ENCODE results near the gene OR6N1.

The OR6N1 gene, protein sequence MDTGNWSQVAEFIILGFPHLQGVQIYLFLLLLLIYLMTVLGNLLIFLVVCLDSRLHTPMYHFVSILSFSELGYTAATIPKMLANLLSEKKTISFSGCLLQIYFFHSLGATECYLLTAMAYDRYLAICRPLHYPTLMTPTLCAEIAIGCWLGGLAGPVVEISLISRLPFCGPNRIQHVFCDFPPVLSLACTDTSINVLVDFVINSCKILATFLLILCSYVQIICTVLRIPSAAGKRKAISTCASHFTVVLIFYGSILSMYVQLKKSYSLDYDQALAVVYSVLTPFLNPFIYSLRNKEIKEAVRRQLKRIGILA

DNA sequence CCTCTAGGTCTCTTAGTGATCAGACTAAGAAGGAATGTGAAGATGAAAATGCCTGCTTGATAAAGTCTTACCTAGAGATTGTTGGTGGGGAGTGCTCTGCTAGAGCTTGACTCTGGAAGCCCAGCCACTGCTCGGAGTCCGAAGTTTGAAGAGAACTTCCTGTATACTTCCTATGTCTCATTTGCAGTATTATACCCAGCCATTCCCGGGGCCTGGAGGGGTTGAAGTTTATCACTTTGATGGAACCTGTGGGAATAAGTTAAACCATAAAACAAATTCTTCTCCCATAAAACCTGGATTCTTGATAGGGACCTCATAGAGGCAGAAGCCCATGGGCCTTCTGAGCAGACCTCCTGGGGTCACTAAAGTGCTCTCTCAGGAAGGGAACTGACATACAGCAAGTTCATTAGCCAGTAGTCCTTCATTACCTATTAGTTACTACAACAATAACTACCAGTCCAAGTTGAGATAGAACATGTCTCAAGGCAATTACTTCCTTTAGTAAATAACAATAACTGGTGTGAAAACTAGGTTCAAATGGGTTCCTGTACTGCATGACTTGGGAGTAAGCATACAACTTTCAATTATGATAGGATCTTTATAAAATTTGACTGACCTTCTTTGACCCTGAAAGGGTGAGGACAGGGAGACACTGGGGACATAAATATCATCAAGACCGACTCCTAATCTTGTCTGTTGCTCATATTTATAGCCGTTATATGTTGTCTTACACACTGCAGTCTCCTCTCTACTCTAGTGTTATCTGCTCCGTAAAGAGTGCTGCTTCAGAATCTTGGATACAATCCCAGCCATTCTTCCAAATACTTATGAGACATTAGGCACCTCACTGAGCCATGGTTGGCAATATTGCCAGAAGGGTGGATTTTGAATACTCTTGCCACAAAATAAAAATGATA is at the start of gene OR6N1:
Gene OR6N1 (minus strand): TSS at position 246 of the 917 bp plus-strand sequence. CDS start 5,513 bp downstream, outside the sequence.
- DNase-seq = no peak

DNA sequence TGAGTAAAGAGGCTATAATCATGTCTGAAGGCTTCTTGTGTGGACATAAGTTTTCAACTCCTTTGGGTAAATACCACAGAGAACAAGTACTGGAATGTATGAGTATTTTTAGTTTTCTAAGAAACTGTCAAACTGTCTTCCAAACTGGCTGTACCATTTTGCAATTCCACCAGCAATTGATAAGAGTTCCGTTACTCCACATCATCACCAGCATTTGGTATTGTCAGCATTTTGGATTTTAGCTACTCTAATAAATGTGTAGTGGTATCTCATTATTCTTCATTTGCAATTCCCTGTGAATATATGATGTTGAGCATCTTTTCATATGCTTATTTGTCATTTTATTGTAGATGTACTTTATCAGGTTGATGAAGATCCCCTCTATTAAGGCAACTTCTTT is 49.7 kb upstream of the OR6N1 start:
- DNase-seq = no peak

- DNase-seq = no peak
Measured at GRCh38 chr1:158819461-158820443, 47.8 kb upstream of the OR6N1 start.

DNA sequence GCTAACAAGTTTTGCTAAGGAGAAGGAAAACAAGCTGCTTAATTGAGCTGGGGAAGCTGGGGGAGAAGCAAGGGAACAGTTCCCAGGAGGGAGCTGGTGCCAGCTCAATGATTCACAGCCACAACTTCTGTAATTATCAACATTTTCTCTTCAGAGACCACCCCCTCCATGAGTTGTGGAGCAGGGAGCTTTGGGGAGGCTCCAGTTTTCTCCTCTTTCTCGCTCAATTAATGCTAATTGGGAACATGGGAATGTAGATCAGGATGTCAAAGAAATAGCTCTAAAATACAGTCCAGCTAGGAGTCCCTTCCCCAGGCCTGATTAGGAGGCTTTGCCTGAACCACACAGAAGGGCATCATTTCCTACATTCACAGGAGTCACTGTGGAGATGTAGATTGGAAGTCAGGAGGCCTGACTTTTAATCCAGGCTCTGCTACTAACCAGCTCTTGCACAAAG is 47.0 kb upstream of the OR6N1 start:
- DNase-seq = no peak

GRCh38 chr1:158818560-158818959 is 46.6 kb upstream of the OR6N1 start:
- DNase-seq = no peak

- DNase-seq = no peak
Measured at GRCh38 chr1:158814970-158815369, 43.0 kb upstream of the OR6N1 start.

- DNase-seq = no peak
Measured at GRCh38 chr1:158813164-158813563, 41.2 kb upstream of the OR6N1 start.

GRCh38 chr1:158812336-158812735 is 40.3 kb upstream of the OR6N1 start:
- no peak for DNase-seq

- no peak for DNase-seq
Measured at GRCh38 chr1:158810311-158810710, 38.3 kb upstream of the OR6N1 start.

GRCh38 chr1:158809862-158810261 is 37.9 kb upstream of the OR6N1 start:
- DNase-seq = no peak

DNA sequence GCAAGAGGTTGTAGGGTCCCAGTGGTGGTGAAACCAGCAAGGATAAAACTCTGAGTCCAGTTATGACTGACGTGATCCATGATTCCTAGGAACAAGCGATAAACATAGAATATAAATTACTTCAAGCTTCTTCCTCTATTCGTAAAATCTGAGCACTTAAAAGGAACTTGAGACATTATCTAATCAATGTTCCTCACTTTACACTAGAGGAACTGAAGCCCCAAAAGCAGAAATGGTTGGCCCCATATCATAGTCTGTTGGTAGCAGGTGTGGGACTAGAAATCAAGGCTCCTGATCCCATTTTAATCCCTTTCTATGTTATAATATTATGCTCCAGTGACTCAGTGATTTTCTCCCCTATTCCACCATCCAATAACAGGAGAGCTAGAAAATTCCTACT is 37.3 kb upstream of the OR6N1 start:
- no peak for DNase-seq

DNA sequence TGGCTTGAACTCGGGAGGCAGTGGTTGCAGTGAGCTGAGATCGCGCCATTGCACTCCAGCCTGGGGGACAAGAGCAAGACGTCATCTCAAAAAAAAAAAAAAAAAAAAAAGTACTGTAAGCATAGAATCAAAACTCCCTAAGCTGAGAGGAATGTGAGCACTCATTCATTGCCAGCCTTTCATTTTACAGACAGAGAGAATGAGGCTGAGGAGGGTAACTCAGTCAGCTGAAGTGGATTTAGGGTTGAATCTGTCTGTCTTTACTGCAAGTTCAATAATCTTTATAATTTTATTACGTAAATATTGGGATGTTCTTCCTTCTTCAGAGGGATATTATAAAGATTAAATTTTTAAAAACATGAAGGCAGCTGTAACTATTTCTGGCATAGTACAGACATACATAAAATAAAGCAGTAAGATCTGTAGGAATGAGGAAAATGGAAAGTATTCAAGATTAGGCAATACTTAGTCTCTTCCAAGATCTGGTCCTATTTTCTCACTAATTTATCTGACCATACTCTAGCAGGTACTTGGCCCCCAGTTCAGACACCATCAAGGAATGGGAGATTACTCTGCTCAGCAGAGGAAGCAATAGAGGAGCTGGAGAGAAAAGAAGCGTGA is 35.0 kb upstream of the OR6N1 start:
- DNase-seq = no peak

- no peak for DNase-seq
Measured at GRCh38 chr1:158803678-158804077, 31.7 kb upstream of the OR6N1 start.

- DNase-seq = no peak
Measured at GRCh38 chr1:158801396-158801795, 29.4 kb upstream of the OR6N1 start.

DNA sequence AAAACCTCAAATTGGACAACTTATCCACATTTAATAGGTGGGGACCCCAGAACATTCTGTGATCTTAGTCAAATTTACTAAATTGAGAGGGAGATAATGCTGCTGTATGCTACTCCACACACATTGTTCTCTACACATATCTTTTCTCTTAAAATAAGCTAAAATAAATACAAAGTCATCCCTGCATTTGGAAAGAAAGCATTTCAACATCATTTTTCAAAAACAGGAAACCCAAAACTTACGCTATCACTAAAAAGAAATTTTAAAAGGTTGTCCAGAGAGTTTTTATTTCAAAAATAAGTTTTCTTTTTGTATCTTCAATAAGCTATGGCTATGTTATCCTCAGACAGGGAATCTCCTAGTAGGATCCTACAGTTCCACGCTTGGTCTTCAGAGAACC is 28.5 kb upstream of the OR6N1 start:
- DNase-seq = no peak

- no peak for DNase-seq
Measured at GRCh38 chr1:158799689-158800088, 27.7 kb upstream of the OR6N1 start.

- no peak for DNase-seq
Measured at GRCh38 chr1:158798531-158798930, 26.5 kb upstream of the OR6N1 start.

- DNase-seq = no peak
Measured at GRCh38 chr1:158794247-158794646, 22.3 kb upstream of the OR6N1 start.

DNA sequence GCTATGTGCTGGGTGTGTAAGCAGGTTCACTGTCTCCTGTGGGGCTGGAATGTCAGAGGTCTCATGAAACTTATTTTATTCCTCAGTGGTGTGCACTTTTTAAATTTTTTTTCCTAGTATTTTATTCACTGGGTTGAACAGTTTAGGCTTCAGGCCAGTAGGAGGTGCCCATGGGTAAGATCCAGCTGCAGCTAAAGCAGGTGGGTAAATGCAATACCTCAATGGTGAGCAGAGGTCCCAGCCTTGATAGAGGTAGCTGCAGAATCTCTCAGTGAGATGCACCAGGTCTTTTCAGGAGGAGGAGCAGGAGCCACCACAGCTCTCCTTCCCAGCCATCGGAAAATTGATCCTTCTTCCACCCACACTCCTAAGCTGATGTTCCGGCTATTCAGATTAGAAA is 21.6 kb upstream of the OR6N1 start:
- no peak for DNase-seq

- DNase-seq = no peak
Measured at GRCh38 chr1:158781104-158781503, 9.1 kb upstream of the OR6N1 start, which contains the start of gene OR6N2. TSS of gene OR6N2 (minus strand) at chr1:158781204. CDS start at chr1:158777635, 3,569 bp downstream.

DNA sequence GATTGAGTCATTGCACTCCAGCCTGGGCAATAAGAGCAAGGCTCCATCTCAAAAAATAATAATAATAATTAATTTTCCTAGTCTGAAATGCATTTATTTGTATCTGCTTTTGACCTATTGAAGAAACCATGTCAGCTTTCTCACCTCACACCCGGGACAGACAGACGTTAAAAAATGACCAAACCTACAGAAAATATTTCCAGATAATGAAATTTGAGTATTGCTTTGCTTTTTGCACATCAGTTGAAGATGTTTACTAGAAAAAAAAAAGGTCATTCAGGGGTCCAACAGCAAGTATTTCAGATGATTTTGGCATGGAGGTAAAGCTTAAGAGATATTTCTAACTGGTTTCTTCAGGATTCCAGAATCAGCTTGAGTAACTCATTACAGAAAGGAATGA is 17.6 kb downstream of the OR6N1 start, which contains the start of gene OR6K6:
Gene OR6K6 (plus strand): TSS at position 301 of the 400 bp plus-strand sequence. CDS start 168 bp downstream, outside the sequence.
- no peak for DNase-seq

DNA sequence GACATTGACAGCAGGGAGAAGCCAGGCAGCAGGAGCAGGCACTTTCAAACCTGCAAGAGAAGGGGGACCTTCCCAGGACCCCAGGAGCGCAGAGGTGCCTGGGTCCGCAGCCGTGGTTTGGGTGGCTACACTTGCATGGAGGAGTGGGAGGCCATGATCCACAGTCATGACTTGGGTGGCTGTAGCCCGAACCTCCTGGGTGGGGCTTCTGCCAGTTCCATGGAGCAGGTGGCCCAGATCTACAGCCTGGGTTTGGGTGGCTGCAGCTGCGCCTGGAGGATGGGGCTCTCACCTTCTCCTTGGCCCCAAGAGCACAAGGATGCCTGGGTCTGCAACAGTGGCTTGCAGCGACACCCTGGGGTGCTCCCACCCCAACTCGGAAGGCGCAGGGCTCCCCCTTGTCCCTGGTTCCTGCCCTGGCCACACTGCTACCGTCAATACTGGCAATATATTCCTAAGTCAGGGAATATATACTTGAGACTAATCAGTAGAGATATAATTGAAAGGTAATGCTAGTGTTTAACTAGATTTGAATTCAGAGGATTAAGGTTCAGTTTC is 19.8 kb downstream of the OR6N1 start:
- no peak for DNase-seq
